GM21717 (cell line): ENCODE data around the gene NCKAP5.
"Not testable (repeated sequence)": the region's sequence is repeated elsewhere in the genome, so short reads cannot be mapped to it uniquely, and the experiment has no call there.

ENCODE experiments used
- ATAC-seq: cut with Tn5 transposase; IDR thresholded peaks from one replicate; pipeline ENCODE4 v1.9.1; 2021; ENCODE audit warnings: mild to moderate bottlenecking, moderate library complexity; ENCODE audit not compliant: unreplicated experiment

The NCKAP5 gene

GRCh38 chr2:132715386-132716351, 852.6 kb downstream of the NCKAP5 start:
- no peak for ATAC-seq

DNA sequence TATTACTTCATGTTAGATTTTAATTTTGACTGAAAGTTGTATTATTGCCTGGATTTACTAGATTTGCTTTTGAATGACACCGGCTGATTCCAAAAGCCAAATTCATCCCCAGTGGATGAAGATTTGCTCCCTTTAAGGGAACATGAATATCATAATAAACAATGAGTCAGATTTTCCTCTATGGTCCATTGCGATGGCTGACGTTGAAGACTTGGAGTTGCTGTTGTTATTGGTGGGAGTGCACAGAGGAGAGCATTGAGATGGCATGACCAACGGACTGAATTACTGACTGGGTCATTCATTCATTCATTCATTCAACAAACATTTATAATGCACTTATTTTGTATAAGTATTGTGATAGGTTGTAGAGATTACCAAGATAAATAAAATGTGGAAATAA, 864.9 kb downstream of the NCKAP5 start:
- ATAC-seq = no peak

DNA sequence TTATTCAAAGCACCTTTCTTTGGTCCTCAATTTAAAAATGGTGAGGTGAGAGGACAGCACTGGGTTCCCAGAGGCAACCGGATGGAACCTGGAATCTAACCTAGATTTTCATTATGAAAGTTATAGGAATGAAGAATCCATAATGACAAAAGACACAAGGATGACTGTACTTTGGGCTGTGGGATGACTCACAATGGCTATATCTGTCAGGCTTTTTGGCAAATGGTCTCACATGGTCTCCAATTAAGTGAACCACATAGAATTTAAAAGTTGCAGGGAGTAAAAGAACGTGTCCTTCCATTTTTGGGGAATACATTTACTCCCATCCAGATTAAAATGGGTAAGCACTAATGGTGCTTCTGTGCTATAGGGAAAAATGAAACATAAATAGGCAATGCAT, 866.5 kb downstream of the NCKAP5 start:
- no peak for ATAC-seq

DNA sequence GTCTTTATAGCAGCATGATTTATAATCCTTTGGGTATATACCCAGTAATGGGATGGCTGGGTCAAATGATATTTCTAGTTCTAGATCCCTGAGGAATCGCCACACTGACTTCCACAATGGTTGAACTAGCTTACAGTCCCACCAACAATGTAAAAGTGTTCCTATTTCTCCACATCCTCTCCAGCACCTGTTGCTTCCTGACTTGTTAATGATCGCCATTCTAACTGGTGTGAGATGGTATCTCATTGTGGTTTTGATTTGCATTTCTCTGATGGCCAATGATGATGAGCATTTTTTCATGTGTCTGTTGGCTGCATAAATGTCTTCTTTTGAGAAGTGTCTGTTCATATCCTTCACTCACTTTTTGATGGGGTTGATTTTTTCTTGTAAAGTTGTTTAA, 868.5 kb downstream of the NCKAP5 start:
- ATAC-seq = not testable (repeated sequence)

DNA sequence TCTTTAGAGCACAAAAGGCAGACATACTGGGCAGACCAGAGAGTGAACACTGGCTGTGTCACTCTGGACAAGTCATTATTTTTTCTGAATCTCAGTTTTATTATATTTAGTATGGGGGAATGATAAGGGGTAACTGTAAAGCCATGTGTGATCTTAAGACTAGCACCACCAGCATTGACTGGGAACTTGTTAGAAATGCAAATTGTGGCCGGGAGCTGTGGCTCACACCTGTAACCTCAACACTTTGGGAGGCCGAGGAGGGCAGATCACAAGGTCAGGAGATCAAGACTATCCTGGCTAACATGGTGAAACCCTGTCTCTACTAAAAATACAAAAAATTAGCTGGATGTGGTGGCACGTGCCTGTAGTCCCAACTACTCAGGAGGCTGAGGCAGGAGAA, 869.9 kb downstream of the NCKAP5 start:
- ATAC-seq = not testable (repeated sequence)

GRCh38 chr2:132697556-132698205, 870.6 kb downstream of the NCKAP5 start:
- no peak for ATAC-seq

DNA sequence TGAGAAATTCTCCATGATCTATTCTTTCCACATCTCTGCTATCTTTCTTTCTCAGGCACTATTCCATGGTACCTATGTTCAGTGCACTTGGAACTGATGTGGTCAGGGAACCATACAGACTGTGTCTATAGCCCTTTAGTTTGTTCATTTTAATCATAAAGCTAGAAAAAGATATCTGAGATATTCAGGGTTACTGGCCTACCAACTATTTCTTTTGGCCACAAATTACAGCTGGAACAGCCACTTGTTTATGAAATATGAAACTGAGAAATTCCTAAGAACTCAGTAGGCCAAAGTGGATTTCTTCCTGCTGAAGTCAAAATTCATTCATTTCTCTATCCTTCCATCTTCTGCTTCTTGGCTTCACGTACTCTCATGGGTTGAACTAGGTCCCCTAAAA, 875.4 kb downstream of the NCKAP5 start:
- ATAC-seq = no peak

DNA sequence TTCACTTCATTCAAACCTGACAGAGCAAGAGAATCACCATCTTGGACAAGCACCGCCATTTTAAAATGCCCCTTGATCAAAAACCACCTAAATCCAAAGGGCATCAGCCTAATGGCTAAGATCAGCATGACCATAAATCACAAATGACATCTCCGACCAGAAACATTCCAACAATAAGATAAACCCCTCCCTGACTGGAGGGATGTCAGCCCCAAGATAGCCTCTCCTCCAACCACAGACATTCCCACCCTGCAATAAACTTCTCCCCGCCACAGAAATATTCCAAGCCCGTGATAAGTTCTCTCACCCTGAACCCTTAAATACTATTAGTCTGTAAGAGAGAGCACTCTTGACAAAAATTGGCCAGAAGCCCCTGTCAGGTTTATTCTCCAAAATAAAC, 876.7 kb downstream of the NCKAP5 start:
- no peak for ATAC-seq

- ATAC-seq = no peak
Measured at GRCh38 chr2:132690664-132691303, 877.5 kb downstream of the NCKAP5 start.

- no peak for ATAC-seq
Measured at GRCh38 chr2:132681766-132682165, 886.5 kb downstream of the NCKAP5 start.

DNA sequence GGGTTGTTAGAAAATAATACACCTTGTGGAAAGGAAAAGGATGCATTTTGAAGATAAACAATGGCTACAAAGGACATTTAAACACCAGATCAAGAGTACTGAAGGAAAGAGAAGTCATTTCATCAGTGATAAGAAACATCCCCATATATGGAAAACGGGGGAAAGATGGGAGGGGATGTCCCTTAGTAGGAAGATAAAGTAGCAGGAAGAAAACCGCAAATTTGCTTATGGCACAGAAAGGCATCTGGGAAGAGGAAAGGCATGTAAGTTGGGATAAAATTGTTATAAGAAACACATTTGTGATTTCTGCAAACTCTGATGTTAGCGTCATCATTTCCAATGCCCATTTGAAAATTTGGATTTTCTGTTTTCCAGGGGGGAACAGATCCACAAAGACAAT, 887.7 kb downstream of the NCKAP5 start:
- no peak for ATAC-seq

DNA sequence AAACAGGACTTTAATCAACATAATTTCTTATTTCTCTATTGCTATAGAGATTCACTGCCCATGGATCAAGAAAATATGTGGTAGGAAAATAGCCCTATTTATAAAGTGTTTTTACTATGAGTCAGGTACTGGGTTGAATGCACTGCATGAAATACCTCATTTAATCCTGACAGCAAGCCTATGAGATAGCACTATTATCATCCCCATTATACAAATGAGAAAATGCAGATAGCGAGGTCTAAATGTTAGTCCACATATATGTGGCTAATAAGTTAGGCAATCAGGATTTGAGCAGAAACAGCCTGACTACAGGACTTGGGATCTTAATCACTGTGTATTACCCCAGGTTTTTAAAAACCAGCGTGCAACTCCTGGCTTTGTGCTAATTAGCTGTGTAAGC, 889.8 kb downstream of the NCKAP5 start:
- ATAC-seq = no peak

DNA sequence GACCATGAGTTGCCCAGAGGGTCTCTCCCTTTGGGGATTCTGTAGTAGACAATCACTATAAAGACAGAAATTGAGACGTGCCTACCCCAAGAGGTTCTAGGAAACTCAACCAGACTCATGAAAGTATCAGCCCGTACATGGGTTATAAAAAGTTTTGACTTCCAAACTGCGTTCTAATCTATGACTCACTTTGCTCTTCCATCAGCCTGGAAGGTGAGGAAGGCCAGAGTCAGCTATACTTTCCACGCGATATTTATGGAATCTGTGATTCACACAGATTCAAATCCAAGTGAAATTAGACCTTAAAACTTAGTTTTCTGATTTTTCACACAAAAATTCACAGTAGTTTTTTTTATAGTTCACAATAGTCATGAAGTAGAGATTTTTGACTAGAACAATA, 890.6 kb downstream of the NCKAP5 start:
- ATAC-seq = no peak

- no peak for ATAC-seq
Measured at GRCh38 chr2:132676999-132677398, 891.3 kb downstream of the NCKAP5 start.

DNA sequence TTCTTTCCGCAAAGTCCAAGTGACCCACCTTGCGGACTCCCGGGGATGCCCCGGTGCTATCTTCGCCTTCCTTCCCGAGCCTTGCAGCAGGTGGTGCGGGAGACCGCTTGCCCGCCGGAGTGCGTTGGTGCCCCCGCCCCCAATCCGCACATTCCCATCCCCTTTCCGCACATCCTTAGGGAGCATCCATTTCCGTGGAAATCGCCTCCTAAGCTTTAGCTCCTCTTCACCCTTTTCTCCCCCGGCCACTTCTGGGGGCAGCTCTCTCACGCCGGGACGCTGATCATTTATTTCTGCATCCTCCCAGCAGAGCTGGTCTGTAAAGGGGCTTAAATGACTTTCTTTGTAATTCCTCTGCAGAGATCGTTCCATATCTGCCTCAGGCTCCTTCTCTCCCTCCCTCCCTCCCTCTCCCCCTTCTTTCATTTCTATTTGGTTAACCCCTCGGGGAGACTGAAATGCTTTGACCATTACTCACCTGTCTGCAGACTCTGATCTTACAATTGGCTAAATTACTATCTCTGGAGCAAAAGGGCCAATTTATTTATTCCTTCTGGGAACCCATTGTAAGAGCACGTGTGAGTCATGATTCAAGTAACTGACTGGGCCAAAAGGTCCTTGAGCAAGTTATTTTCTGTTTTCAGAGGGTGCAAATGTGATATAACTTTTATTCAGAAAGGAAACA, 897.0 kb downstream of the NCKAP5 start:
- no peak for ATAC-seq

GRCh38 chr2:132670496-132671150, 897.6 kb downstream of the NCKAP5 start:
- no peak for ATAC-seq

GRCh38 chr2:132669908-132670495, 898.3 kb downstream of the NCKAP5 start, which contains the start of gene LYPD1:
Gene LYPD1, minus strand, starts transcription at chr2:132670205. Its CDS starts 273 bp downstream, at chr2:132669932.
- ATAC-seq = no peak

DNA sequence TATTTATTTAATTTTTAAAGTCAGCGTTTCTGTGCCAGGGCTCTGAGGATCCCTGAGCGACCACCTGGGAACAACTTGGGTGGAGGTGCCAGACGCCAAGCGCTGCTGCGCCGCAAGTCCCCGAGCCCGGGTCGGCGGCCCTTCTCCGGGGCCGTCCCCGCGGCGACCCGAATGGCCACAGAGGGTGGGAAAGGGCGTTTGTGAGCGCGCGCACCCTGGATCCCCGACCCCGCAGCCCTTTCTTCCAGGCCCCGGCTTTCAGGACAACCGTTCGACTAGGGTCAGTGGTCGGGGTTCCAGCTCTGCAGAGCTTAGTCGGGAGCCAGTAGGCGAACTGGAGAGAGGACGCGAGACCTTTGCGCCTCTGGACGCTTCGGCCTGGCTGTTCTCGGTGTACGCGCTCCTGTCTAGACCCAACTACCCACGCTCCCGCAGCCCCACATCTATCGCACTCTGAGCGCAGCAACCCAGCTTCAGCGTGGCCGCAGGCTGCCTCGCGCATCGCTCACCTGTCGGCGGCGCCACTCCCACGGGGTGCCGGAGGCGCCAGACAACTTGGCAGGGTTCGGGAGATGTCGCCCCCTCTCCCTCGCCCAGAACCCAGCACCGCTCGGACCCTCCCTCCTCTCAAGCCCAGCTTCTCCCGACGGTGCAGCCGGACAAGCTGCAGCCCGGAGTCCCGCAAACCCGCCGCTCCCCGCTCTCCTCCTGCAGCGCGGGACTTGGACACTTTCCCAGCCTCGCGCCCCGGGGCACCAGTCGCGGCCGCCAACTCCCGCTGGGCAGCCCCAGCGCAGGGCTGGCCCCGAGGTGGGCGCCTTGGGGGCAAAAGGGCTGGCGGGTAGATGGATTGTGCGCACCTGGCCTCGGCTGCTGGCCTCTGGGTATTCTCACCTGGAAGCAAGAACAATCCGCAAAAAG, 899.0 kb downstream of the NCKAP5 start:
- ATAC-seq = no peak

GRCh38 chr2:132668189-132668823, 900.0 kb downstream of the NCKAP5 start:
- ATAC-seq = no peak
